ENCODE data around the gene BTG4.

Gene BTG4

GRCh38 chr11:111512296-111513239 lies at the start of gene BTG4:
Gene BTG4 (minus strand): TSS chr11:111512386. CDS start chr11:111498776, 13,610 bp downstream.
- DNase-seq = peak; percentile 38 to 90

GRCh38 chr11:111561791-111562325 lies 49.7 kb upstream of the BTG4 start:
- DNase-seq = peak in 1 of 2 experiments; percentile 56

- DNase-seq = no peak
Observed at GRCh38 chr11:111561306-111561705, 49.1 kb upstream of the BTG4 start.

GRCh38 chr11:111560800-111561199 lies 48.6 kb upstream of the BTG4 start:
- no peak for DNase-seq

GRCh38 chr11:111559800-111560464 lies 47.7 kb upstream of the BTG4 start:
- DNase-seq = no peak

GRCh38 chr11:111557425-111558111 lies 45.4 kb upstream of the BTG4 start:
- DNase-seq = no peak

- peak; percentile 96 to 98 for DNase-seq
Observed at GRCh38 chr11:111555255-111555654, 43.1 kb upstream of the BTG4 start.

- no peak for DNase-seq
Observed at GRCh38 chr11:111554532-111554931, 42.3 kb upstream of the BTG4 start.

GRCh38 chr11:111550258-111550657 lies 38.1 kb upstream of the BTG4 start:
- DNase-seq = no peak

GRCh38 chr11:111549869-111550203 lies 37.6 kb upstream of the BTG4 start:
- no peak for DNase-seq

- peak; percentile 62 to 73 for DNase-seq
Observed at GRCh38 chr11:111549196-111549868, 37.1 kb upstream of the BTG4 start.

GRCh38 chr11:111548525-111548924 lies 36.3 kb upstream of the BTG4 start:
- DNase-seq = no peak

GRCh38 chr11:111542606-111543275 lies 30.6 kb upstream of the BTG4 start:
- DNase-seq = no peak

- DNase-seq = peak in 1 of 2 experiments; percentile 42
Observed at GRCh38 chr11:111541254-111542061, 29.3 kb upstream of the BTG4 start.

GRCh38 chr11:111540937-111541253 lies 28.7 kb upstream of the BTG4 start:
- peak in 1 of 2 experiments; percentile 57 for DNase-seq

- peak in 1 of 2 experiments; percentile 84 for DNase-seq
Observed at GRCh38 chr11:111540114-111540936, 28.1 kb upstream of the BTG4 start, which contains the start of gene LAYN. Gene LAYN (plus strand): TSS chr11:111540720. CDS start chr11:111540844, 124 bp downstream.

- no peak for DNase-seq
Observed at GRCh38 chr11:111539426-111540113, 27.4 kb upstream of the BTG4 start.

GRCh38 chr11:111538407-111539114 lies 26.4 kb upstream of the BTG4 start:
- no peak for DNase-seq

- DNase-seq = no peak
Observed at GRCh38 chr11:111537336-111537860, 25.2 kb upstream of the BTG4 start.

Measured in NCI-H526 (cell line).